NCI-H146 treated with DMSO at 0.1 percent for 48 hours (cell line): ENCODE data around the gene LNX1.

Experiments used
- DNase-seq: peaks from one replicate; lab custom pipeline; 2025; ENCODE audit not compliant: unreplicated experiment; lab: John Stamatoyannopoulos, UW

The LNX1 gene

GRCh38 chr4:53536328-53536727 lies 55.0 kb downstream of the LNX1 start:
- DNase-seq, result no peak

- DNase-seq, result no peak
These were observed 55.7 kb downstream of the LNX1 start for GRCh38 chr4:53535567-53535966.

GRCh38 chr4:53534684-53535083 lies 56.6 kb downstream of the LNX1 start:
- DNase-seq, result no peak

GRCh38 chr4:53532521-53532920 lies 58.8 kb downstream of the LNX1 start:
- DNase-seq, result no peak

GRCh38 chr4:53531585-53532224 lies 59.6 kb downstream of the LNX1 start:
- DNase-seq, result no peak

- no peak for DNase-seq
These were observed 62.3 kb downstream of the LNX1 start for GRCh38 chr4:53529025-53529424.

GRCh38 chr4:53527930-53528329 lies 63.4 kb downstream of the LNX1 start:
- no peak for DNase-seq

DNA sequence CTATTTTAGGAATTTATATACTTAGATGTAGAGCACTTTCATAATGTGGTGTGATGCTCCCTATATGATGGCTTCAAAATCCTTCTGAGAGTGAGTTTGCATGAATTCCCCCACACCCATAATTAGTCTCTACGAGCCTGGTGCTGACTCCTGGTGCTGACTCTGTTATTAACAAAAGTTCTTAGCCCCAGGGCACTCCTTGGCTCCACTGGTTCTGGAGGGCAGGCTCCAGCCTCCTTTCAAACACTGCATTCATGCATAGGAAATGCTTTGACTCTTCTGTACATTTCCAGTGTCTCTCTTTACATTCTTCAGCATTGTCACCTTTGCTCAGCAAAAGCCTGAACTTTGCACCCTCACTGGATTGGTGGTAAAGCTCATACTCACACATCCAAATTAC lies 64.0 kb downstream of the LNX1 start:
- DNase-seq, result no peak

DNA sequence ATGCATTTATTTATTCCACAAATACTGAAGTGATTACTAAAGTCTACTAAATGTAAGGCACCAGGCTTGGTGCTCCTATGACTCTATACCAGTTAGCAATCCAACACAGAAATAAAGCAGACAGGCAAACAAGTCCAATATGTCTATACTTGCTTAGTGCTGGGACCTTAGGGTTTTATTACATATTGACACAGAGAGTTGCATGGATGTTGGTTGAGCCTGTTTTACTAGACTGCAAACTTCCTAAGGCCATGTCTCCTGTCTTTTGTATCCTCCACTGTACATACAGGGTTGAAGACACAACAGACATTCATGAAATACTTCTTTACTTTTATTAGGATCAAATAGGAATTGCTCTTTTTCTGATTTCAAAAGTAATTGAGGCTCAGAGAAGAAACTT lies 69.0 kb downstream of the LNX1 start:
- DNase-seq, result no peak

DNA sequence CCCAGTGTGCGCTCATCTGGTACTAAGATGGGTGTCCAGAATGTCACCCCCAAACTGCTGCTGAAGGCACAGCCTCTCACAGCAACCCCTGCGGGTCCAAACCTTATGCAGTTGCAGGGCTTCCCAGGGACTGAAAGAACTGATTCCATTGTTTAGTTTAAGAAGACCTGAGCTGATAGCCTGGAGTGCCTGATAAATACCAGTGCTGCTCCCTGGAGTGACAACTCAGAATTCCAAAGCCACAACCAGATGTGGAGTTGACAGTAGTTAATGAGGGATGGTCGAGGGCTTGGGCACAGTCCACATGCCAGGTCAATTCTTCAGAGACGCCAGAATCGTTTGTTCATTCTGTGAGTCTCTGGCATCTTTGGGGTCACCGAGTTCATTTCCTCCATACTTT lies 71.2 kb downstream of the LNX1 start:
- DNase-seq, result no peak

- no peak for DNase-seq
These were observed 72.5 kb downstream of the LNX1 start for GRCh38 chr4:53518807-53519206.

DNA sequence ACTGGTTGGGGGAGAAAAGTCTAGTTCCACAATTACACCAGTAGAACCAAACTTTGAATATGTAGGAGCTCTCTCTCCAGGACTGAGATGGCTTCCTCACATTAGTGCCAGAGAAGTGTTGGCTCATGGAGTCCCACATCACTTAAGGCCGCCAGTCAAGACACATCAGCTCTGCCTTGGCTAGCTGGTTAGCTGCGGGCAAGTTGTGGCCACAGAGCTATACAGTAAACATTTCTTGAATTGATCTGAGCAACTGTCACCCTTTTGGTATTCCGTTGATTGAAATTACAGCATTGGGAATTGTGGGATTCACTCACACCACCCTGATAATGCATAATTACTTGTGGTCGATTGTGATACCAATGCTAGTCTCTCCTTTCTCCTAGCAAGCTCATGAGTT lies 76.2 kb downstream of the LNX1 start:
- DNase-seq, result no peak

DNA sequence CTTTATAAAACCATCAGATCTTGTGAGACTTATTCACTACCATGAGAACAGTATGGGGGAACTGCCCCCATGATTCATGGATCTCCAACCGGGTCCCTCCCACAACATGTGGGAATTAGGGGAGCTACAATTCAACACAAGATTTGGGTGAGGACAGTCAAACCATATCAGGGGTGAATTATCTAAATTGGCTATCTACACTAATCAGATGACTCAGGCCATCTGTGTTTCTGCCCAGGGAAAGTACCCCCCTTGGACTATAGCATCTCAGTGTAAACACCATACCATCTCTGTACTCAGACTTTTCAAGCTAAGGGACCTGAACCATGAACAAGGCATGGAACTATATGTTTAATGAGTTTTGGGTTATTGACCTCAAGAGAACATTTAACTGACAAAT lies 76.8 kb downstream of the LNX1 start:
- no peak for DNase-seq

DNA sequence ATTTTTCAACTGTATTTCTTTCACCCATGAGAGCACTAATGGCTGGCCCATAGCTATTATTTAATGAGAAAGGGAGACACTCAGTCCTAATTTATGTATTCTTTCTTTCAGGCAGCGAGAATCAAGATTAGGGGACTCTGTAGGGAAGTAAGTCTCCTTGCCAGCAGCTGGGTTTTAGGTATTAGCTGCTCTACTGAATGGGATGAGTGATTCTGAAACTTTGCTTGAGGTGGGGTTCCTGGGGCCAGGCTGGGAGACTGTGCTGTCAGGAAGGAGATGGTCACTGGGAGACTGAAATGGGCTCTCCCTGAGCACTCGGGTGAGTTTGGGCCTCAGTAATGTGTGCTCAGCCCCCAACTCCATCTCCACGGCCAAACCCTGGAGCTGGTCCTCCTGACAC lies 78.7 kb downstream of the LNX1 start:
- no peak for DNase-seq

DNA sequence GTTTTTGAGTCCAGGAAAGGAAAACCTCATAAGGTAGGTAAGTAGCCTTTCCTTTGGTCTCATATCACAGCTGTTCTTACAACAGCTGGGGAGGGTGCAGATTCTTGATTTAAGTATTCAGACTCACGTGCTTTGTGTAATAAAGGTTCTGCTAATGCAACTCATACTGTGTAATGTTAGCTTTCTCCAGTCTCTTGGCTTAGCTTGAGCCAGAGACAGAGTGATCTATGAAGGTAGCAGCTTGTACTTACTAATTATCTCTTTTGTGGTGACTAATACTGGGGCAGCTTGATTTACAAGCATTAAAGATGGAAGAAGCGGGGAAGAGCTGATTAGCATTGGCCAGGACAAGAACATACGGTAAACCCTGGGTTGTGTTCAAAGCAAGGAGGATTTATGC lies 80.3 kb downstream of the LNX1 start:
- no peak for DNase-seq

DNA sequence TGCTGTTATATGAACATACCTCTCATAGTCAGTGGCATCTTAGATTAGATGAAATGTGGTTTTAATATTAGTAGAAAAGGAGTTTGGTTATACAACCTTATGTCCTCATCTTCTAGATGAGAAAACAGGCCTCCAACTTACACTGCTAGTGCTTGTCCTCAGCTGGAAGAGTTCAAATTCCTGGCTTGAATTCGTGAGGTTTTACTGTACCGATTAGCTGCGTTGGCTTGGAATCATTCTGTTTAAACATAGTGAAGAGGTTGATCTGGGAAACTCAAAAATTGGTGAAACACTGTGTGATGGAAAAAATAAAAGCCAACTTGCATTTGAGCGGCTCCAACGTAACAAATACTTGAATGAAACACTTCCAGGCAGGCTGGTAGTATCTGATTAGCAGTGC lies 81.0 kb downstream of the LNX1 start:
- no peak for DNase-seq

GRCh38 chr4:53508446-53508845 lies 82.8 kb downstream of the LNX1 start:
- no peak for DNase-seq

GRCh38 chr4:53507671-53508286 lies 83.5 kb downstream of the LNX1 start:
- no peak for DNase-seq

DNA sequence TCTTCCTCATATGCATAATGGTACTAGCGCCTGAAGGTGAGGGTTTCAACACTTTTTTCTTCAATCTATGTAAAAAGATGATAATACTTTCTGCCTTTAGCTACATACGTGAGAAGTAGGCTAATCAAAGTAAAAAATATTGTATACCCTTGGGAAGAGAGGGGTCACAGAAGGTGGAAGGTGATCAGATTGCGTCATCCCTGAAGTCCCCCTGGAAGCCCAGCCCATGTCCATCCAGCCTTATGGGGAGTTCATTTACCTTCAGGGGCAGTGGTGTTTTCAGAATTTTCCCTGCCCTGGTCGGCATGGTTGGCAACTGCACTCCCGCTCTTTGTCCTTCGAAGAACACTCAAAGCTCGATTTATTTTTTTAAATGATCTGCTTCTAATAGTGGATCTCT lies 84.2 kb downstream of the LNX1 start:
- DNase-seq, result no peak

DNA sequence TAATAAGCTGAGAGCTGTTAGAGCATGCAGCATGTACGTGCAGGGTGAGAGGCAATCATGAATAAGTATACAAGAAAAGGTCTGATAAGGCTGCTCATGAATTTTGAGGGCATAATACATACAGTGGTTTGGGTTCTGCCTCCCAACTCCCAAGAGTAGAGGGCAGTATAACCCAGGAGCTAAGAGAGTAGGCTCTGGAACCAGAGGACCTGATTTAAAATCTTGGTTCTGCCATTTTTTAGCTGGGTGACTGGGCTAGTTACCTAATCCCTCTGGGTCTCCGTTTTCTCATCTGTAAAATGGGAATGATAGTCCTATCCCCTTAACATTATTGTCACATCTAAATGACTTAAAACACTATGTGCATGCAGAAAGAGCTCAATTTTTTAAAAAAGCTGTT lies 85.3 kb downstream of the LNX1 start:
- no peak for DNase-seq

DNA sequence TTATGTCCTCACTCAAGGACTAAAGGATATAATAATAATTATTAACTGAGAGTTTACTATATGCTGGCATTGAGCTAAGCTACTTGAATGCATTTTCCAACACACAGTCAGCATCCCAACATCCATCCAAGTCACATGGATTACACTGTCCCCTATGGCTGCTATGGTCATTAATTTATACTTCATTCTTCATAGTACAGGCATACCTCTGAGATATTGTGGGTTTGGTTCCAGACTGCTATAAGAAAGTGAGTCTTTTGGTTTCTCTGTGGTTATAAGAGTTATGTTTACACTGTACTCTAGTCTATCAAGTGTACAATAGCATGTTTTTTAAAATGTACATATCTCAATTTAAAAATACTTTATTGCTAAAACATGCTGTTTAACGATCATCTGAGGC lies 89.2 kb downstream of the LNX1 start:
- no peak for DNase-seq

GRCh38 chr4:53501561-53501960 lies 89.7 kb downstream of the LNX1 start:
- no peak for DNase-seq

DNA sequence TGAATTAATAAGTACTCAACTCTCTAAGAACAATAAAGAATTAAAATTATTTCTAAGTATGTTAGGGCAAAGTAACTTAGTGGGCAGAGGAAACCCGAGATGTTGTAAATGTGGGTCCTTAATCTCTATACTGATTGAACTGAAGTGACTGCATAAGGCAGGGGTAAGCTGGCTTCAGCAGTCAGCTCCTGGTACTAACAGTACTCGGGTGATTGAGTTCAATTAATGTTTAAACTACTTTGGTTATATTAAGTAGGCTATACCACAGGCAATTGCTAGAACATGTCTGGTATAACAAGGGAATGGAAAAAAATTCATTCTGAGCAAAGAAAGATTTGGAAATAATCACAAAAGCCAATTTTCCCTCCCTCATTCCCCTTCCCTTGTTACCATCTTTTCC lies 90.7 kb downstream of the LNX1 start:
- no peak for DNase-seq
